AG20443 (cell line): ENCODE data around the gene PZP.
"Not testable (repeated sequence)": the region's sequence is repeated elsewhere in the genome, so short reads cannot be mapped to it uniquely, and the experiment has no call there.

Experiments
- DNase-seq: peaks from one replicate; pipeline ENCODE4 v3.0.0; 2012; ENCODE audit warnings: low spot score, mixed read lengths

PZP gene

DNA sequence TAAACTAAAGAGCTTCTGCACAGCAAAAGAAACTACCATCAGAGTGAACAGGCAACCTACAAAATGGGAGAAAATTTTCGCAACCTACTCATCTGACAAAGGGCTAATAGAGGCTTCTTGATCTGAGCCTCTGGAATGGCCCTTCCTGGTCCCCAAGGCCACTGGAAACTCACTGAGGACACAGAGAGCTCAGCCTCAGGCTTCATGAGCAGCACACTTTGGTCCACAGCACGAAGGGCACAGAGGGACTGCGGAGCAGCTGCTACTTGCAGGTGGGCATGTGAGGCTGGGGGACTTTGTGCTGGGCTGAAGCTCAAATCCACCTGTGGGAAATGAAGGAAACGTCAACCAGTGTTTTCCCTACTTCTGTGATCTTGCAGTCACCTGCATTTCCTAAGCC lies 27.4 kb downstream of the PZP start:
- DNase-seq: no peak

DNA sequence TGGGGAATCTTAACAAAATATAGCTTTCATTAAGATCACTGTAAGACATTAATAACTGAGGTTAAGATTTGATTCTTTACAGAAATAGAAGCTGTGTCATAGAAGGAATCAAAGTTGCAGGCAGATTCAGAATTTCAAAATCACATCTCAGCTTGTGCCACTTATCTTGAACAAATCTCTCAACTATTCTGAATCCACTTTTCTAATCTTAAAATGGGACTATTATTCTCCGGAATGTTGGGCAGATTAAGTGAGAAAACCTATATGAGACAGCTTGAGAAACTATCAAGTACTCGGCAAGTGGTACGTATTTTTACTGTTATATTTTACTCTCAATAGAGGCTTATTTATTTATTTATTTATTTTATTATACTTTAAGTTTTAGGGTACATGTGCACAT lies 28.4 kb downstream of the PZP start:
- DNase-seq: no peak

DNA sequence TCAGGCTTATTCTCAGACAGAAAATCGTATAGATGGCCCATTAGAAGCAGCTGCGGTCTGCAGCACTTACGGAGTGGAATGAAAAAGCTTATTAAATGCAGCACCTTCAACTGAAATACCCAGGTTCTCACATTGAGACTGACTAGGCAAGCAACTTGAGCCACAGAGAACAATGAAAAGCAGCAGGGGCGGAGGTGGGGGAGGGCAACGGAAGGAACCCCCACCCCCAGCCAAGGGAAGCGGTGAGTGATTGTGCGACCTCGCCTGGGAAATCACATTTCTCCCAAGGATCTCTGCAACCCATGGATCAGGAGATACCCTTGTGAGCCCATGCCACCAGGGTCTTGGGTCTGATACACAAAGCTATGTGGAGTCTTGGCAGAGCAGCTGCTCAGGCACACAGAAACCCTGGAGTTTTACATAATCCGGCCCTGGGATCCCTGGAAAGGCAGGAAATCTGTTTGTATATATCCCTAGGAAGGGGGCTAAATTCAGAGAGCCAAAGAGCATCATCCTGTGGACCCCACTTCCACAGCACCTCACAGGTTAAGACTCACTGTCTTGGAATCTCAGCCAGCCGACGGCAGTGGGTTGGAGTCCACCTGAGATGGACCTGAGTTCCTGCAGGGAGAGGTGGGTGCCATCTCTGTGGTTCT lies 38.1 kb downstream of the PZP start:
- DNase-seq: no peak

DNA sequence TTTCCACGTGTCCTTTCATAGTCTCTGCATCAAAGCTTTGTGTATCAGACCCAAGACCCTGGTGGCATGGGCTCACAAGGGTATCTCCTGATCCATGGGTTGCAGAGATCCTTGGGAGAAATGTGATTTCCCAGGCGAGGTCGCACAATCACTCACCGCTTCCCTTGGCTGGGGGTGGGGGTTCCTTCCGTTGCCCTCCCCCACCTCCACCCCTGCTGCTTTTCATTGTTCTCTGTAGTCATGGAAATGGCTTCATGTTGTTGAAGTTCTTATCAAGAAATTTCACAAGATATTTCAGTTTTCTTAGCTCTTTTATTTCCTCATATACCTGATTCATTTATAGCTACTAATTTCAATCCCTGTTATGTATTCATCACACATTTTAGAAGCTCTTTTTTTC lies 40.9 kb downstream of the PZP start:
- not testable (repeated sequence) for DNase-seq

DNA sequence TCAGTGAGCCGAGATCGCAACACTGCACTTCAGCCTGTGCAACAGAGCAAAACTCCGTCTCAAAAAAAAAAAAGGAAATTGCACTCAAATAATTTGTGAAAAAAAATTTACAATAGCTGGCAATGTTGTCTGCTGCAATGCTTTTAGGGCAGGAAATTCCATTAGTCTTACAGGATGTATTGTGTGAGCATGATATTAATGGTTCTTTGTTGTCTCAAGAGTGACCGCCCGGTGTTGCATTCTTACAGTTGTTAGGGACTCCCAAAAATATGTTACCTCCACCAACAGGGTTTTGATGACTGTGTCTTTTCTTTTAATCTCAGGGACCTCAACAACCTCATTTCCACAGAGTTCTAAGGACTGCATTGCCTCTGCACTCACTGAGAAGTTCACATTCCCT lies 44.8 kb downstream of the PZP start:
- DNase-seq: no peak

DNA sequence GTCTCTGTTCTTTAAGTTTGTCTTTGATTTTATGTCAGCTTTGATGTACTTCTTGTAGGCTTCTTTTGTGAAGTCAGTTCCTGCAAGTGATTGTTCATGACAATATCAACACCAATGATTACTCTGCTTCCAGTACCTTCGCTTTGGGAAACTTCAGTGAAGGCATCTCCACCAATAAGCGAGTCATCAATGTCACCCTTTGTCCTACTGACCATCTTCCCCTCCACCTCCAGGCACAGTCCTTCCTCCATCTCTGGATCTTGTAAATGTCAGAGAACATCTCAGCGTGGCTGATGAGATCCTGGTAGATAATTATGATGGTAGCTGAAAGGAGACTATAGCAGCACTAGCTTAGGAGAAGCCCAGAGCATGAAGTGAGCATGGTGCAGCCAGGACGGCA lies 52.1 kb downstream of the PZP start:
- no peak for DNase-seq

DNA sequence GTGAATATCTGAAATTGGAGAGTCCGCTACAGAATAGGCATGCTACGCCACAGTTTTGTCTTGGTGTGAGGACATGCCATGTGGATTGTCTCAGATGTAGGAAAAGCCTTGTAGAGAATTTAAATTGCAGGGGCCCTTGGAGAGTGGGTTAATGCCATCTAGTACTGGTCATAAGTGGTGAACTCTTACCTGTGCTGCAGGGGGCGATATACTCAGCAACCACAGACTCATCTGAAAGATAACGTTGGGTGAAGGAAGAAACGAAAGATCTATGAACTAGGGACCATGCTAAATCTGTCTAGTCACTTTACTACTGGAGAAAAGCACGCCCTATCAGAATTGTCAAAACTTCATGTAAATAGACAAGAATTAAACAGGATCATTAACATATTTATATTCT lies 58.8 kb downstream of the PZP start:
- no peak for DNase-seq

DNA sequence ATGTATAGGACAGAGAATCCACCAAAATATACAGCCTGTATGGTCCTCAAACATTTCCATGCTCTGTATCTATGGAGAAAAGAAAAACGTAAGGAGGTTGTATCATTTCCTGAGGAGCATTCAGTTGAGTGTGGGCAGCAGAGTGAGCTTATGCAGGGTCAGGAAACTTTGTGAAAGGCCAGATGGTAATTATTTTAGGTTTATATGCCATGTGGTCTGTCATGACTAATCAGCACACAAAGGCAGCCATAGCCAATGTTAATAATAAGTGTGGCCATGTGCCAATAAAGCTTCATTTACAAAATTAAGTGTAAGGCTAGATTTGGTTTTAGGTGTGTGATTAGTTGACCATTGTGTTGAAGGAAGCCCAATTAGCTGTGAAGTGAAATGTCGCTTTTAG lies 59.3 kb downstream of the PZP start:
- no peak for DNase-seq

DNA sequence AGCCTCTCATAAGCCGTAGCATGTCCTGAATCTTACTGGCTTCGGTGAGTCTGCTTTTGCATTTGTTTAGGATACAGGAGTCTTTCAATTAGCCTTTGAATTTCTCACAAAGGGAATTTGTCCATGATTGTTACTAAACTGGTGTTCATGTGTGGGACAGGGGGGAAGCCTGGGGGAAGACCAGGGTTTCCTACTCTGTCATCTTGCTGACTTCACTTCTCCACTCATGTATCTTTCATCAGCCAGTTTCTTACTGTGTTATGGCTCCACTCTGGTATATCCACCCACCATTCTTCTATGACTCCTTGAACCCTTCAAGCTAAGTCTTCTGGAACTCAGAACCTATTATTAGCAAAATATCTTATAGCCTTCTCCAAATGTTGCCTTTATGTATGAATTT lies 60.7 kb downstream of the PZP start:
- no peak for DNase-seq

DNA sequence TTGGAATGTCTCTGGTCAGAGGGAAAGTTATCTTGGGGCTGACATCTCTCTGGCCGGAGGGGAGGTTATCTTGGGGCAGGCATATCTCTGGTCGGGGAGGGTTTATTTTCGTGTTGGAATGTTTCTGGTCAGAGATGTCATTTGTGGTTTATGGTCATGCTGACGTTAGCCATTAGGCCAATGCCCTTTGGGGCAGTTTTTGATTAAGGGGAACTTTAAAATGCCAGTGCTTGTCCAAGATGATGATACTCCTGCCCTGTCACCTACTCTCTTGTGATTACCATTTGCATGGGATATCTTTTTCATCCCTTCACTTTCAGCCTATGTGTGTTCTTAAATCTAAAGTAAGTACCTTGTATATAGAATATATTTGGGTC lies 63.5 kb downstream of the PZP start:
- DNase-seq: no peak

DNA sequence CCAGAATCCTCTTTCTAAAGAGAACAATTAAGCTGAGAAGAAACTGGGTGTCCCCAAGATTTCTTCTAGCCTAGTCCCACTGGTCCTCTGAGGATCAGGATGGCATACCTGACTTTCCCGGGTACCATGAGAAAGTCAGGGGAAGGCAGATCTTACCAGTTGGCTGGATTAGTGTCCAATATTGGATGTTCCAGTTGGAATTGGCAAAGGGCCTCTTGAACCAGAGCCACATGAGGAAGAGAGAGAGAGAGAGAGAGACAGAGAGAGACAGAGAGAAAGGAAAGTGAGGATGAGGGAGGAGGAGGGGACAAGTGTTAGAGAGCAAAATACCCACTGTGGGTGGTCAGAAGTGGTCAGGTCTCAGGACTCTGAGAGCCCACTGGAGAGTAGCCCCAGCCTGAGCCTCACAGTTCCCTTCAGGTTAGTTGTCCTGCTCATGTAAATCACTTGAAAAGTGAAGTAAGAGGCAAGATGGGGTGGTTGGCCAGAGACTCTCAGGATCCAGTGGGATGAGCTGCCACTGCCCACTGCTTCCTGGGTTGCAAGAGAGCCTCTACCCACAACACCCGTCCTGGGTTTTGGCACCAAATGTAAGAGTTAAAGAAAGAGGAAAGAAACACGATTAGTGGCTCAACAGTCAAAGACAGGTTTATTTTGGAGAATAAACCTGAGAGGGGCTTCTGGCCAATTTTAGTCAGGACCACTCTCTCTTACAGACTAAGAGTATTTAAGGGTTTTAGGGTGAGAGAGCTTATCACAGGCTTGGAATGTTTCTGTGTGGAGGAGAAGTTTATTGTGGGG lies 64.1 kb downstream of the PZP start:
- DNase-seq: no peak

DNA sequence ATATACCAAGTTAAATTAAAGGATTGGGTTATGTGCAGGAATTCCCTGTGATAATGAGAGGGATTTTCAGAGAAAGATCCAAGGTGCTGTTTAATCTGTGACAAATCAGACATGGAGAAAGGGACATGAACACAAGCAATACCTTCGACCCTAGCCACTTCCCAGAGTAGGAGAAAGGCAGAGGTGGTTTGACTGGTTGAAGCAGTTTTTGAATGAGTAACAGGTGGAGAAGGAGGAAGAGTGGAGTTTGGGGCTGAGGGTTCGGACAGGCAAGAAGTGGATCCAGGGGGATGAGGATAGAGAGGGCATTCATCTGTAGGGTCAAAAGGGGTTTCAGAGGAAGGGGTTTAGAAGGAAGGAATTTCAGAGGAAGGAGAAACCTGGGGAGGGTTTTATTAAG lies 65.1 kb downstream of the PZP start:
- DNase-seq: no peak

DNA sequence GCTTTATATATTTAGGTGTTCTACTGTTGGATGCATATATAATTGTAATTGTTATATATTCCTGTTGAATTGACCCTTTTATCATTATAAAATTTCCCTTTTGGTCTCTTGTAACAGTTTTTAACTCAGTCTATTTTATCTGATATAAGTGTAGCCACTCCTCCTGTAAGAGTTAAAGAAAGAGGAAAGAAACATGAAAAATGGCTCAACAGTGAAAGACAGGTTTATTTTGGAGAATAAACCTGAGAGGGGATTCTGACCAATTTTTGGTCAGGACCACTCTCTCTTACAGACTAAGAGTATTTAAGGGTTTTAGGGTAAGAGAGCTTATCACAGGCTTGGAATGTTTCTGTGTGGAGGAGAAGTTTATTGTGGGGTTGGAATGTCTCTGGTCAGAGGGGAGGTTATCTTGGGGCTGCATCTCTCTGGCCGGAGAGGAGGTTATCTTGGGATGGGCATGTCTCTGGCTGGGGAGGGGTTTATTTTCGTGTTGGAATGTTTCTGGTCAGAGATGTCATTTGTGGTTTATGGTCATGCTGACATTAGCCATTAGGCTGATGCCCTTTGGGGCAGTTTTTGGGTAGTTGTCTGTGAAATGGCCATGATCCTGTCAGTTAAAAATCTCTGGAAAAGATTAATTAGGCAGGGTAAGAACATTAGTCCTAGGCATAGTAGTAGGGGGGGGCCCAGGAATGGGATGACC lies 68.5 kb downstream of the PZP start:
- DNase-seq: not testable (repeated sequence)

DNA sequence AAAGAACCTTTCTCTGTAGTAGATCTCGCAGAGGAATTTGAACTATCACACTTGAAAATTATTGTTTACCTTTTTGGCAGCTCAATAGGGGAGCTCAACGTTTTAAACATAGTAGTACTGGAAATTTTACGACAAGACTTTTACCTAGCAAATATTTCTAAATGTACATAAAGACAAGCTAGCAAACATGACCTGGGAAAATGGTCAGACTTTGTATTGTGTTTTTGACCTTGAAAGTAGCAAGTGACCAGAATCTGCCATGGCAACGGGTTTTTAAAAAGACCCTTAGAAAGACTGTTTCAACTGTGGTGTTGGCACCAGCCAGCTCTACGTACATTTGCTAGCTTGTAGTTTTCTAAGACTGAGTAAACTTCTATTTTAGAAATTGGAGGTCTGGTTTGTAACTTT lies 72.3 kb downstream of the PZP start:
- no peak for DNase-seq

DNA sequence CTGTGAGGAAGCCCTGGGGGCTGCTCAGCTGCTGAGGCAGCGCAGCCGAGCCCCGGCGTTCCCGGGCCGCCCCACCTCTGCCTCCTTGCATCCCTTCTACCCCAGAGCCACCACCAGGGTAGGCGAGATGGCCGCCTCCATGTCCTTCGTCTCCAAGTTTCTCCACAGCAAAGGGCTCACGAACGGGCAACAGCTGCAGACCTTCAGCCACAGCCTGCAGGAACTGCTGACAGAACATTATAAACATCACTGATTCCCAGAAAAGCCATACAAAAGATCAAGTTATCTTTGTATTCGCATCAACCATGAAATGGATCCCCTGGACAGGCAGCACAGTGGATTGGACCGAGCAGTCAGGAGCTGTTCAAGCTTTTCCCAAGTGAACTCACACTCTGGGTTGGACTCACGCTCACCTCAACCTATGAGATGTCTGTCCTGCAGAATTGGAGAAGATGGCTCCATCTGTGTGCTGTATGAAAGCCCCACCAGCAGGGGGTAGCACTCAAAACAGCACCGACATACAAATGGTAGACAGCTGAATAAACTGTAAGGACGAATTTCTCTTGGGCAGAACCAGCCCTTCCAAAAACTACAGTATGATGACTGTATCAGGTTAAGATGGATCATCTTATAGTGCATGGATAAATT lies 73.1 kb downstream of the PZP start:
- DNase-seq: no peak

DNA sequence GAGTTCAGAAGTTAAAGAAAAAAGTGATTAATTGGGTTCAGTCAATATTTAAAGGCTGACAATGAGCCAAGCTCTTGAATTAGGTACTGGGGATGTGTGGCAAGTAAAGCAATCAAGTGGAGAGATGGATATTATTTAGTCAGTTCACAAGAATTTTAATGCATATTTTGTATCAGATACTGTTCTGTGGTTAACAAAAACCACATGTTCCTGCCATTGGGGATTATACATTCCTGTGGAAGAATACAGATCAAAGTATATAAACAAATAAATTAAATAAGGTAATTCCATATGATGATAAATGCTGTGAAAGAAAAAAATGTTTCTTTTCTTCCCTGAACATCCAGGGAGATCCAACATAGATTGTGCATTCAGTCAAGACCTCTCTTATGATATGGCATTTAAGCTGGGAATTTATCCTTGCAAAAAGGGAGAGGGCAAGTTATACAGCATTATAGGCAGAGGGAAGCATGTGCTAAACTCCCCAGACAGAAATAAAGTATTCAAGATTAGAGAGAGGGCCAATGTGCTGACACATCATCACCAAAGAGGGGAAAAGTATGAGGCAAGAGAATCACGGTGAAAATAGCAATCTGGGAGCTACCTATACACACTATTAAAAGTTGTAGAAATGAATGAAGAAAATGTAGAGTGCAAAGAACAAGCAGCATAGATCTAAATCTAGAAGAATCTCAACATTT lies 74.8 kb downstream of the PZP start:
- DNase-seq: no peak

DNA sequence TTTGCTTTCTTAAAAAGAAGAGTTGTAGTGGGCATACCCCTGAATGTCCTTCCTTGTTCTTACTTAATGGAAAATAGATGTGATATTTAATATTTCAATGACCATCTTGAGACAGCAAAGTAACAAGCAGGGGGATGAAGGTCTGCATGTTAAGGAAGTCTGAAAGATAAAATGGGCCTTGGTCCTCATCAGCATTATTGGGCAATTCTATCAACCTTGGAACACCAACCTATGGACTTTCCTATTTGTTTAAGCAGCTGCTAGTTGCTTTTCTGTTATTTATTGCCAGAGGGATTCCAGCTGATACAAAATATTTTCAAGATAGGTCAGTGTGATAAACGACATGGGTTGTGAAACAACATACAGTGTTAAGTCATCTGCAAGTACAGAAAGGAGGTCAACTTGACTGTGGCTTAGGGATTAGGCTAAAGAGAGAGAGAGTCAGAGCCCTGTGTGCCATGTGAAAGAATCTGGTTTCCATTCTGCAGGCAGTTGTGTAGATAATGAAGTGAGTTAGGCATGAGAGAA lies 76.1 kb downstream of the PZP start:
- no peak for DNase-seq

DNA sequence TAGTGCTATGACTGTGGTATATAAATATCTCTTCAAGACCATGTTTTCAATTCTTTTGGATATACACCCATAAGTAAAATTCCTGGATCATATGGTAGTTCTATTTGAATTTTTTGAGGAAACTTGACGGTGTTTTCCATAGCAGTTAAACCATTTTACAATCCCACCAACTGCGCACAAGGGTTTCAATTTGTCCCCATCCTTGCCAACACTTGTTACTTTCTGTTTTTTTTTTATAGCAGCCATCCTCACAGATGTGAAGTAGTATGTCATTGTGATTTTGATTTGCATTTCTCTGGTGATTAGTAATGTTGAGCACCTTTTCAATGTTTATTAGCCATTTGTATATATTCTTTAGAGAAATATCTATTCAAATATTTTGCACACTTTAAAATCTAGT lies 78.0 kb downstream of the PZP start:
- no peak for DNase-seq

DNA sequence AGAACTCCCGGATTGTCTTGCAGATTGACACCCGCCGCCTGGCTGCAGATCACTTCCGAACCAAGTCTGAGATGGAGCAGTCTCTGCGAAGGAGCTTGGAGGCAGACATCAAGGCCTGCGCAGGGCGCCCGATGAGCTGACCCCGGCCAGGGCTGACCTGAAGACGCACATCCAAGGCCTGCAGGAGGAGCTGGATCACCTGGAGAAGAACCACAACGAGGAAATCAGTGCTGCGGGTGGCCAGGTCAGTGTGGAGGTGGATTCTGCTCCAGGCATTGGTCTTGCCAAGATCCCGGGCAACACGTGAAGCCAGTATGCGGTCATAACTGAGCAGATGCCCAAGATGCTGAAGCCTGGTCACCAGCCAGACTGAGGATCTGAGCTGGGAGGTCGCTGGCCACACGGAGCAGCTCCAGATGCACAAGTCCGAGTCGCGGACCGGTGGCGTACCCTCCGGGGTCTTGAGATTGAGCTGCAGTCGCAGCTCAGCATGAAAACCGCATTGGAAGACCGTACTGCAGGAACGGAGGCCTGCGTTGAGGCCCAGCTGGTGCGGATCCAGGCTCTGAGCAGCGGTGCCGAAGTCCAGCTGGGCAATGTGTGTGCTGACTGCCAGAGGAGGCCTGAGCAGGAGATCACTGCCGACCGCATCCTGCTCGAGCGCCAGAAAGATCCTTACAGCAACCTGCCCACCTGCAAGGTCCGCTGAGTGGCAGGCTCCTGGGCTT lies 80.1 kb downstream of the PZP start:
- DNase-seq: no peak

DNA sequence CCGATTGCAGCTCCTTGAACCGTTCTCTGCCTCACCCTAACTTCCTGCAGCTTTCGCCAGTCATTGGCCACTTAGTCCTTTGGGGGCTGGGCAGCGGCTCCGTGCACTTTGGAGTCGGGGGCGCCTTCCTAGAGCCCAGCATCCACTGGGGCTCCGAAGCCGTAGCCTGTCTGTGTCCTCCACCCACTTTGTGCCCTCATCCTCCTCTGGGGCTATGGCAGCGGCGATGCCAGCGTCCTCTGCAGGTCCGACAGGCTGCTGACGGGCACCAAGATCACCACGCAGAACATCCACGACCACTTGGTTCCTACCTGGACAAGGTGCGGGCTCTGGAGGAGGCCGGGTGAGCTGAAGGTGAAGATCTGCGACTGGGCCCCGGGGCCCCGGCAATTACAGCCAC lies 80.7 kb downstream of the PZP start:
- no peak for DNase-seq

DNA sequence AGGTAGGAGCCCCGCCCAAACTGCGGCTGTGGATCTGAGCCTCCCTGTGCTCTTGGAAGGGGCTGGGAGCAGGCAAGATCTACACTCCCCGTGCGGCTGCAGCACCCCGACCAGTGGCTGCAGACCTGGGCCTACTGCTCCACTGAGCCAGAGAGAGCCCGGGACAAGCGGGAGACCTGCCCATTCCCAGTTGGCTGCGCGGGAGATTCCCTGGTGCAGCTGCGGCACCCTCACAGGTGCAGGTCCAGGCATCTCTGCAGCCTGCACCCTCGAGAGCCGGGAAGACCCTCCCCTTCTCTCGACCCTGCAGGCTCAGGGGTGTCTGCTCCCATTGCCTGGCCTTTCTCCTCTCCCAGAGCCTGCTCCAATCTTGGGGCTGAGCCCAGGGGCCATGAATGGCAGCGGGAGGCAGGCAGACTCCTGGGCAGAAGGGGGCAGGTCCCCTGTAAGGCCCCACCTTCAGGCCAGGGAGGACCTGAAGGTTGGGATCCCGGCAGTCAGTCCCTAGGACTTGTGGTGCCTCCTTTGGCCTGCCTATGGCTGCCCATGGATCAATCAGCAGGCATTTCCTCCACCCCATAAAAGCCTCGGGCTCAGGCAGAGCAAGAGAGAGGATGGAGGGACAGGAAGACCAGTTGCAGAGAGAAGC lies 83.7 kb downstream of the PZP start:
- DNase-seq: no peak
